HepG2 (cell line): ENCODE data around the gene NCOA3. TPM values are rescaled to one million over a fixed set of nuclear protein-coding genes. Genes with fewer than 3 reads are reported as not detected.
A peak's percentile ranks its signal among the peaks of the same experiment; 100 is the strongest.

Source experiments
- ATAC-seq: fragments of 200-7000 bp; cut with Tn5 transposase; 3 replicates; pipeline ENCODE4 v1.9.1; 2020; ENCODE audit warnings: mild to moderate bottlenecking, moderate library complexity
- BruUV-seq: library from RNA; stranded (reverse); fragments of 400-500 nt; replicated peaks from 2 replicates; lab custom pipeline; 2021; lab: Mats Ljungman, UMichigan
- CTCF ChIA-PET: fragments of 300-600 bp; formaldehyde crosslinking; extraction: SDS; loops from one replicate; lab custom pipeline; 2021; ENCODE audit warnings: low total read pairs, inconsistent platforms, low intra/inter-chr PET ratio; lab: Yijun Ruan, JAX
- POLR2A ChIA-PET: fragments of 350-600 bp; sonication (Branson Sonifier 250); formaldehyde crosslinking; loops from one replicate; lab custom pipeline; 2020; ENCODE audit warnings: antibody characterized with exemption, inconsistent platforms; lab: Yijun Ruan, JAX
- DNase-seq: peaks from one replicate; pipeline ENCODE4 v3.0.0-alpha.2; 2015; ENCODE audit warnings: low spot score
- FAIRE-seq: peaks from 3 replicates; lab custom pipeline; 2011; peaks lifted over from hg19 to GRCh38; lab: Jason Lieb, UNC
- H2AFZ ChIP-seq: one replicate; pipeline ENCODE4 v1.6.1; 2011; ENCODE audit warnings: low read length, inconsistent platforms
- H3K27ac ChIP-seq: fragments of 300-600 bp; 3 replicates; pipeline ENCODE4 v1.8.0; 2011; ENCODE audit warnings: mixed run types, mild to moderate bottlenecking, mixed read lengths, low read length, inconsistent platforms; ENCODE audit not compliant: insufficient read depth; ENCODE audit errors: extremely low read length
- H3K27me3 ChIP-seq, 2 experiments: fragments of 200-600 bp in 1 of 2; 2 replicates in 1 of 2; 3 replicates in 1 of 2; pipeline versions ENCODE4 v1.6.0 to v1.8.0; 2011; ENCODE audit warnings: low read length in 2 of 2, mild to moderate bottlenecking in 2 of 2, moderate library complexity in 2 of 2, inconsistent platforms in 1 of 2; ENCODE audit not compliant: insufficient read depth in 2 of 2, control insufficient read depth in 1 of 2
- H3K36me3 ChIP-seq, 2 experiments: fragments of 200-600 bp in 1 of 2; replicated peaks in 1 of 2; 2 replicates in 1 of 2; 3 replicates in 1 of 2; pipeline versions ENCODE4 v1.5.1 to v1.8.0; 2011; ENCODE audit warnings: low read length in 2 of 2, inconsistent platforms in 1 of 2; ENCODE audit not compliant: insufficient read depth in 2 of 2, control insufficient read depth in 1 of 2
- H3K4me1 ChIP-seq: 2 replicates; pipeline ENCODE4 v1.5.1; 2012; ENCODE audit warnings: low read length, inconsistent platforms; ENCODE audit not compliant: insufficient read depth
- H3K4me2 ChIP-seq: 2 replicates; pipeline ENCODE4 v1.6.0; 2011; ENCODE audit warnings: low read depth, low read length, inconsistent platforms
- H3K4me3 ChIP-seq, 3 experiments: fragments of 200-600 bp in 1 of 3; sonication (generic), shearing (Covaris generic) in 1 of 3; replicated peaks in 1 of 3; 2 replicates each; pipeline ENCODE4 v1.5.1; 2011 to 2016; ENCODE audit warnings: low read length in 3 of 3, inconsistent platforms in 2 of 3, low read depth in 2 of 3, mild to moderate bottlenecking in 2 of 3, control low read depth in 1 of 3, mixed read lengths in 1 of 3; ENCODE audit not compliant: insufficient read depth in 1 of 3
- H3K79me2 ChIP-seq: one replicate; pipeline ENCODE4 v1.6.1; 2011; ENCODE audit warnings: low read length, inconsistent platforms; ENCODE audit not compliant: insufficient read depth
- H3K9ac ChIP-seq: 2 replicates; pipeline ENCODE4 v1.6.0; 2011; ENCODE audit warnings: mild to moderate bottlenecking, low read depth, low read length, inconsistent platforms; ENCODE audit not compliant: insufficient read depth
- H3K9me3 ChIP-seq: 2 replicates; pipeline ENCODE4 v1.5.1; 2012; ENCODE audit warnings: mild to moderate bottlenecking, low read length
- H4K20me1 ChIP-seq: 2 replicates; pipeline ENCODE4 v1.6.0; 2011; ENCODE audit warnings: inconsistent platforms, mild to moderate bottlenecking, low read length, moderate library complexity; ENCODE audit not compliant: insufficient read depth
- ATAD3A ChIP-seq: sonication (generic); formaldehyde crosslinking; IDR thresholded peaks from 2 replicates; pipeline ENCODE4 v1.4.0; 2020; ENCODE audit warnings: missing genetic modification reagents
- ATF7 ChIP-seq, 2 experiments: fragments of 450-650 bp in 1 of 2; sonication (generic) in 1 of 2; formaldehyde crosslinking in 1 of 2; IDR thresholded peaks; 2 replicates each; pipeline versions ENCODE4 v1.4.0 to v1.6.1; 2016 to 2020; ENCODE audit warnings: antibody characterized with exemption in 1 of 2, mild to moderate bottlenecking in 1 of 2, missing genetic modification reagents in 1 of 2
- BRF2 ChIP-seq: sonication (generic); formaldehyde crosslinking; IDR thresholded peaks from 2 replicates; pipeline ENCODE4 v1.8.1; 2022; ENCODE audit warnings: mild to moderate bottlenecking, missing genetic modification reagents
- DDIT3 ChIP-seq: sonication (generic); formaldehyde crosslinking; IDR thresholded peaks from 2 replicates; pipeline ENCODE4 v1.4.0; 2020; ENCODE audit warnings: mild to moderate bottlenecking, missing genetic modification reagents
- GPBP1L1 ChIP-seq: sonication (generic); formaldehyde crosslinking; IDR thresholded peaks from 2 replicates; pipeline ENCODE4 v1.5.0; 2020; ENCODE audit warnings: mild to moderate bottlenecking, missing genetic modification reagents
- MTERF4 ChIP-seq: sonication (generic); formaldehyde crosslinking; IDR thresholded peaks from 2 replicates; pipeline ENCODE4 v1.8.0; 2023; ENCODE audit warnings: mild to moderate bottlenecking, missing genetic modification reagents
- MTF2 ChIP-seq: sonication (generic); formaldehyde crosslinking; IDR thresholded peaks from 2 replicates; pipeline ENCODE4 v1.5.0; 2020; ENCODE audit warnings: missing genetic modification reagents, borderline replicate concordance
- NFE2L2 ChIP-seq: fragments of 150-350 bp; IDR thresholded peaks from 2 replicates; pipeline ENCODE4 v1.6.1; 2014; ENCODE audit warnings: low read length
- RORA ChIP-seq: sonication (generic); formaldehyde crosslinking; IDR thresholded peaks from 2 replicates; pipeline ENCODE4 v1.5.0; 2020; ENCODE audit warnings: mild to moderate bottlenecking, missing genetic modification reagents, moderate library complexity
- SUZ12 ChIP-seq: fragments of 150-350 bp; IDR thresholded peaks from 2 replicates; pipeline ENCODE4 v1.6.1; 2014; ENCODE audit warnings: low read depth, low read length
- USF2 ChIP-seq, 2 experiments: sonication (generic) in 1 of 2; formaldehyde crosslinking in 1 of 2; IDR thresholded peaks; 2 replicates each; pipeline versions ENCODE4 v1.5.1 to v1.6.1; 2011 to 2020; ENCODE audit warnings: borderline replicate concordance in 1 of 2, low read depth in 1 of 2, low read length in 1 of 2, mild to moderate bottlenecking in 1 of 2, missing genetic modification reagents in 1 of 2, moderate library complexity in 1 of 2
- ZFP36L2 ChIP-seq: sonication (generic); formaldehyde crosslinking; IDR thresholded peaks from 2 replicates; pipeline ENCODE4 v1.4.0; 2020; ENCODE audit warnings: missing genetic modification reagents
- ZFP41 ChIP-seq: sonication (generic); formaldehyde crosslinking; IDR thresholded peaks from 2 replicates; pipeline ENCODE4 v1.4.0; 2020; ENCODE audit warnings: mild to moderate bottlenecking, missing genetic modification reagents, borderline replicate concordance
- ZMYM4 ChIP-seq: sonication (generic); formaldehyde crosslinking; IDR thresholded peaks from 2 replicates; pipeline ENCODE4 v1.8.1; 2023; ENCODE audit warnings: mild to moderate bottlenecking, missing genetic modification reagents
- ZNF12 ChIP-seq: sonication (generic); formaldehyde crosslinking; IDR thresholded peaks from 2 replicates; pipeline ENCODE4 v1.5.0; 2020; ENCODE audit warnings: missing genetic modification reagents
- ZNF333 ChIP-seq: sonication (generic); formaldehyde crosslinking; IDR thresholded peaks from 2 replicates; pipeline ENCODE4 v1.4.0; 2020; ENCODE audit warnings: mild to moderate bottlenecking, missing genetic modification reagents, borderline replicate concordance
- ZNF724P ChIP-seq: sonication (generic); formaldehyde crosslinking; IDR thresholded peaks from 2 replicates; pipeline ENCODE4 v1.8.0; 2022; ENCODE audit warnings: missing genetic modification reagents, borderline replicate concordance
- ZNF790 ChIP-seq: sonication (generic); formaldehyde crosslinking; IDR thresholded peaks from 2 replicates; pipeline ENCODE4 v1.8.0; 2022; ENCODE audit warnings: missing genetic modification reagents, mild to moderate bottlenecking, borderline replicate concordance
- WGBS: methylation state at CpG from one replicate; pipeline ENCODE4 v1.1.6; 2017; ENCODE audit warnings: low lambda C conversion rate; 5-methylcytosine and 5-hydroxymethylcytosine counted together
- in situ Hi-C: cut with HindIII; loops from 2 replicates; pipeline ENCODE4 v1.10.0; 2017; ENCODE audit warnings: low pct_unique_long_range_greater_than_20kb; ENCODE audit not compliant: extremely low pct_ligation_motif_present
- intact Hi-C: fragments of 100-400 bp; cut with micrococcal nuclease; formaldehyde crosslinking; loops from one replicate; pipeline ENCODE4 v1.10.0; 2022; ENCODE audit not compliant: unreplicated experiment
- polyA plus RNA-seq, 8 experiments: library from polyadenylated mRNA; depleted of rRNA in 3 of 8; stranded (reverse) in 7 of 8; unstranded in 1 of 8; fragments of >200 nt; fragmentation: Illumina TruSeq in 4 of 8; extraction: Trizol in 4 of 8; gene quantifications; 2 replicates each; pipeline versions ENCODE4 v1.2.1 to v1.2.3, GENCODE V29; 2011 to 2016; ENCODE audit warnings: low read depth in 4 of 8, missing spikeins in 1 of 8, mixed read lengths in 1 of 8; ENCODE audit not compliant: insufficient read depth in 1 of 8
- total RNA-seq, 5 experiments: library from RNA; depleted of rRNA; stranded (reverse); fragments of >200 nt; fragmentation: Illumina TruSeq; extraction: Trizol; gene quantifications; 2 replicates each; pipeline ENCODE4 v1.2.3, GENCODE V29; 2016; ENCODE audit warnings: low read depth in 1 of 5

NCOA3 gene
- total and polyA plus RNA-seq, 2 of the 13 experiments (the other 11 are each of a cell fraction or from before 2014, with no cell fraction given), result 35.0 to 56.8 TPM

GRCh38 chr20:47559141-47559540 lies 57.5 kb downstream of the NCOA3 start (continued):
- TF ChIP-seq ATF7 (IDR thresholded peaks at IDR 0.05) (no peak), ATF7 (CRISPR knock-in tag; IDR thresholded peaks at IDR 0.05) (no peak), ZFP36L2 (CRISPR knock-in tag) (no peak), ZNF724P (CRISPR knock-in tag) (no peak), DDIT3 (no peak), ATAD3A (CRISPR knock-in tag) (no peak), ZFP41 (CRISPR knock-in tag) (no peak), MTF2 (CRISPR knock-in tag) (no peak), ZNF333 (CRISPR knock-in tag) (no peak), NFE2L2 (no peak), SUZ12 (no peak)
- TF ChIP-seq, all 625 proteins: peak for 0

- Histone ChIP-seq H3K9me3 (no peaks in the 10 kb centered on the region), H3K27ac (no peak overlapping the region), H3K27me3 (no peaks in the 10 kb centered on the region), H2AFZ (no peak overlapping the region), H3K4me2 (no peak overlapping the region), H3K79me2 (peaks cover 98% of the 10 kb centered on the region), H3K9ac (no peak overlapping the region), H4K20me1 (peaks cover 8% of the 10 kb centered on the region), H3K4me3 (no peak overlapping the region), H3K36me3 (no peaks in the 10 kb centered on the region), H3K4me1 (peaks cover 81% of the 10 kb centered on the region)
- BruUV-seq, result no TSS peak
- ChIA-PET POLR2A (interaction anchor here (1.1 to 1.8 kb wide), 3 partner anchors 15 to 177 kb away, joined by 3 to 5 read pairs (median 4); no protein-coding TSS in a partner anchor), CTCF (no interaction called here)
- ATAC-seq, result no peak
- 82% methylated on average over 3 of the region's 3 CpGs for WGBS
- in situ Hi-C loops, result no loop called here
- no peak for FAIRE-seq
- intact Hi-C loops, result no loop called here
- DNase-seq, result no peak
- TF ChIP-seq MTERF4 (no peak), ZNF790 (CRISPR knock-in tag) (no peak), ZMYM4 (CRISPR knock-in tag) (no peak), GPBP1L1 (no peak), RORA (CRISPR knock-in tag) (0 out of 2 replicates have a peak, but pooled peaks have one; percentile 26), BRF2 (CRISPR knock-in tag) (no peak), ZNF12 (no peak), USF2 (IDR thresholded peaks at IDR 0.05; ENCODE audit: low read depth, low read length) (no peak), USF2 (CRISPR knock-in tag; IDR thresholded peaks at IDR 0.05; ENCODE audit: borderline replicate concordance) (no peak)
These were observed 59.5 kb downstream of the NCOA3 start for GRCh38 chr20:47561180-47561579.
